ENCODE measurements around the gene HOXA11. TPM values are rescaled to one million over a fixed set of nuclear protein-coding genes. Genes with fewer than 3 reads are reported as not detected.

The HOXA11 gene
- total RNA-seq, 3 donors from 2014 or later (not counting 1 experiment from before 2014, with no cell fraction given), result not detected

DNA sequence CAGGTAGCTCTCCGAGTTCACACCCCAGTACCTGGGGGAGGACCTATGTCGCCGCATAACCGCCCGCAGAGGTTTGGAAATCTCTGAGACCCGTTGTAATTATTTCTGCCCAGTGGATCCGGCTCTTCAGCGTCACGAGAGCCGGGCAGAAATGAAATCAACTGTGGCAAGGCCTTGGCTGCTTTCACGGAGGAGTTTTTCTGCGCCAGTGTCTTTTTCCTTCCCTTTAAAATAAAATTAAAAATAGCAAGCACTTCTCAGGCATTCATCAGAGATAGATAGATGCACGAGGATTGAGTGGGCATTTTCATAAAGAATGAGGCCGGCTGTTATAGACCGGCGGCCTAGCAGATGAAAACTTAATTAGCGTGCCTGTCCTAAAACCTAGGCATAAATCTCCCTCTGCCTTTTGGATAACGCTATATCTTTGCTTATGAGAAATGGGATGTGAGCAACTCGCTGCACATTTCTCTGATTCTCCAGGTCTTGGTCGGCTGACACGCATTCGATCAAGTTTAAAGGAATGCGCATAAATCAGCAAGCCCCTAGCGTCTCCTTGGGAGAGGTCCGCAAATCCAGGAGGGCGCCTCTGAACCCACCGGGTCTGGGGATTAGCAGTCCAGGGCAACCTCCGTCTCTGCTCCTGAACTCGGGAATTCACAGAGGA is 8.4 kb upstream of the HOXA11 start:
- Histone ChIP-seq H3K9me3 (ENCODE audit: control insufficient read depth, insufficient read depth, low read length) (no peaks in the 10 kb centered on the region), H3K27me3 (ENCODE audit: control insufficient read depth, insufficient read depth, low read length) (peaks cover 93% of the 10 kb centered on the region), H3K4me1 (ENCODE audit: control insufficient read depth, insufficient read depth, low read length) (peaks cover 33% of the 10 kb centered on the region), H3K4me3 (ENCODE audit: low read length) (no peak overlapping the region), H3K36me3 (ENCODE audit: control insufficient read depth, insufficient read depth, low read length) (no peaks in the 10 kb centered on the region), H3K27ac (ENCODE audit: low read length) (no peak overlapping the region)
- no peaks in the 10 kb centered on the region for H3K36me3 Mint-ChIP-seq
- H3K4me3 Mint-ChIP-seq, result peak overlapping the region; percentile 81
- TF ChIP-seq, protein P1, sequence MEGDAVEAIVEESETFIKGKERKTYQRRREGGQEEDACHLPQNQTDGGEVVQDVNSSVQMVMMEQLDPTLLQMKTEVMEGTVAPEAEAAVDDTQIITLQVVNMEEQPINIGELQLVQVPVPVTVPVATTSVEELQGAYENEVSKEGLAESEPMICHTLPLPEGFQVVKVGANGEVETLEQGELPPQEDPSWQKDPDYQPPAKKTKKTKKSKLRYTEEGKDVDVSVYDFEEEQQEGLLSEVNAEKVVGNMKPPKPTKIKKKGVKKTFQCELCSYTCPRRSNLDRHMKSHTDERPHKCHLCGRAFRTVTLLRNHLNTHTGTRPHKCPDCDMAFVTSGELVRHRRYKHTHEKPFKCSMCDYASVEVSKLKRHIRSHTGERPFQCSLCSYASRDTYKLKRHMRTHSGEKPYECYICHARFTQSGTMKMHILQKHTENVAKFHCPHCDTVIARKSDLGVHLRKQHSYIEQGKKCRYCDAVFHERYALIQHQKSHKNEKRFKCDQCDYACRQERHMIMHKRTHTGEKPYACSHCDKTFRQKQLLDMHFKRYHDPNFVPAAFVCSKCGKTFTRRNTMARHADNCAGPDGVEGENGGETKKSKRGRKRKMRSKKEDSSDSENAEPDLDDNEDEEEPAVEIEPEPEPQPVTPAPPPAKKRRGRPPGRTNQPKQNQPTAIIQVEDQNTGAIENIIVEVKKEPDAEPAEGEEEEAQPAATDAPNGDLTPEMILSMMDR (IDR thresholded peaks at IDR 0.05), result no peak
- H3K27me3 Mint-ChIP-seq (ENCODE audit: low read depth in 2 of 2), result peaks cover 79 to 90% of the 10 kb centered on the region in 2 donors
- ATAC-seq (no peak), DNase-seq (peak in 1 of 2 donors; percentile 11)
- peaks cover 26 to 37% of the 10 kb centered on the region in 2 donors for H3K4me1 Mint-ChIP-seq
- WGBS (ENCODE audit: insufficient coverage), result 15% methylated on average over 27 of the region's 29 CpGs
- no peaks in the 10 kb centered on the region for H3K9me3 Mint-ChIP-seq
- H3K27ac Mint-ChIP-seq, result no peak overlapping the region
- intact Hi-C loops (cut with micrococcal nuclease), result no loop called here

DNA sequence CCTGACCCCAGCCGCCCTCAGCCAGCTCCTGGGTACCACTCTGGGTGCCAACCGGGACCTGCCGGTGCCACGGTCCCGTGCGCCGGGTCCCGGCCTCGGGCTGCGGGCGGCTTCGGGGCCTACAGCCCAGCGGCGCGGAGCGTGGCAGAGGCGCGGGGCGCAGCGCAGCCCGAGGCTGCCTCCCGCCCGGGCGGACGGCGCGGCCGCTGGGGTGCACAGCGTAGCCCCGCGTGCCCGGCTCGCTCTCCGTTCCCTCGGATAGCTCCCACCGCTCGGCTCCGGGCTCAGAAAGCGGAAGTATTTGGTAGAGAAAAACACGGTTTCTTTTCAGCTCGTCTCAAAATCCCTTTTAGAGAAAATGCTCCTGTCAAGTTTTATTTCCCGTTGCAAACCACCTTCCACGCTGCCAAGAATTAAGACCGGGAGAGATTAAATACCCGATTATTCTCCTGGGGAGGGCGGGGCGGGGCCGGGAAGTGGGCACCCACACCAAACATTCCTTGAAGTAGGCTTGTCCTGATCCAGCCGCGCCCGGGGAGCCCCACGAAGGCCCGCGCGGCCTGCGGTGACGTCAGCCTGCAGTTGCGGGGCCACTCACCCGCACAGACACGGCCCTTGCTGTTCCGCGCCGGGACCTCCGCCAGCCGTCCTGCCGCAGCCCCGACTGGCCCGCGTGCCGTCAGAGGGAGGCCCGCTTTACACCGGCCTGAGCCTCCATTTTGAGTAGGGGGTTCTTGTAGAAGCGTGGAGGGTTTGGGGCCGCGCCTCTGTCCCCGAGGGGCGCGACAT is 7.7 kb upstream of the HOXA11 start:
- Mint-ChIP-seq H3K4me1 (peaks cover 33 to 41% of the 10 kb centered on the region in 2 donors), H3K9me3 (no peaks in the 10 kb centered on the region), H3K4me3 (peak overlapping the region; percentile 81), H3K27ac (no peak overlapping the region), H3K36me3 (no peaks in the 10 kb centered on the region), H3K27me3 (ENCODE audit: low read depth in 2 of 2) (peaks cover 79 to 90% of the 10 kb centered on the region in 2 donors)
- WGBS (ENCODE audit: insufficient coverage), result 3% methylated on average over 78 of the region's 78 CpGs
- Histone ChIP-seq H3K9me3 (ENCODE audit: control insufficient read depth, insufficient read depth, low read length) (no peaks in the 10 kb centered on the region), H3K27ac (ENCODE audit: low read length) (no peak overlapping the region), H3K4me1 (ENCODE audit: control insufficient read depth, insufficient read depth, low read length) (peaks cover 40% of the 10 kb centered on the region), H3K27me3 (ENCODE audit: control insufficient read depth, insufficient read depth, low read length) (peaks cover 93% of the 10 kb centered on the region), H3K4me3 (ENCODE audit: low read length) (no peak overlapping the region), H3K36me3 (ENCODE audit: control insufficient read depth, insufficient read depth, low read length) (no peaks in the 10 kb centered on the region)
- DNase-seq (peak; percentile 22 to 53), ATAC-seq (peak; percentile 59 to 76 (median 70))
- intact Hi-C loops (cut with micrococcal nuclease), result no loop called here
- TF ChIP-seq, protein P1 (IDR thresholded peaks at IDR 0.05), result no peak

DNA sequence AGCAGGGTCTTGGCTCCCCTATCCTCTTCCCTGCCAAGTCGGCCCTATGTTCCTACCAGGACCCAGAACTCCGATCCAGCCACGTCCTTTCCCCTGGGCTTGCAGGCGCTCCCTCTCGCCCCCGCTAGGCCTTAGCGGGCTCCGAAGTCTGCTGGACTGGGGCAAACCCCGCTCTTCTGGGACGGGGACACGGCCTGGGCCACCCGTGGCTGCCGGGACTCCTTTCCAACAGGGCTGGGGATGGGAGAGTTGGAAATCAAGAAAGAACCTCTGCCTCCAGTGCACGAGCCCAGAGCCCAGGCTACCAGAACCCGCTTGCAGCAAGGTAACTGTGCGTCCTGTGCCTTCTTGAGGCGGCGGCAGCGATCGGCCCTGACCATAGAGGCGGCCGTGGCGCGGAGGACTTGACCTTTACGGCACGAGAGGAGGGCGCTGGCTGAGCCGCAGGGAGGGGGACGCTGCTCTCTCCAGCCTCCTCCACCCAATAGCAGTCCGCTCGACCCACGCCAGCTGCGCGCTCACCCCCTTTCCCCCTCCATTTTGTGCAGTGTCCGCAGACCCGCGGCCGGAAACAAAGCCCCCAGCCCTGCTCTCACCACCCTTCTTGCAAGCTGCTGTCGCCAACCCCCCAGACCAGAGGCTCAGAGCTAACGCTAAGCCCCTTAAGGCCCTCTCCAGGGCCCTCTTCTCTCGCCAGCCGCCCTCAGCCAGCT is 7.0 kb upstream of the HOXA11 start:
- H3K9me3 Mint-ChIP-seq, result no peaks in the 10 kb centered on the region
- H3K27me3 ChIP-seq (ENCODE audit: control insufficient read depth, insufficient read depth, low read length), result peaks cover 93% of the 10 kb centered on the region
- peak in 1 of 2 donors; percentile 14 for DNase-seq
- ATAC-seq, result no peak
- TF ChIP-seq, protein P1 (IDR thresholded peaks at IDR 0.05), result no peak
- H3K4me1 Mint-ChIP-seq, result peaks cover 37 to 42% of the 10 kb centered on the region in 2 donors
- H3K27ac ChIP-seq (ENCODE audit: low read length), result no peak overlapping the region
- no peaks in the 10 kb centered on the region for H3K36me3 Mint-ChIP-seq
- no peaks in the 10 kb centered on the region for H3K36me3 ChIP-seq (ENCODE audit: control insufficient read depth, insufficient read depth, low read length)
- H3K4me3 ChIP-seq (ENCODE audit: low read length), result no peak overlapping the region
- H3K27ac Mint-ChIP-seq, result no peak overlapping the region
- H3K27me3 Mint-ChIP-seq (ENCODE audit: low read depth in 2 of 2), result peaks cover 79 to 91% of the 10 kb centered on the region in 2 donors
- WGBS (ENCODE audit: insufficient coverage), result 16% methylated on average over 42 of the region's 42 CpGs
- no peaks in the 10 kb centered on the region for H3K9me3 ChIP-seq (ENCODE audit: control insufficient read depth, insufficient read depth, low read length)
- H3K4me3 Mint-ChIP-seq, result peak overlapping the region; percentile 55
- peaks cover 44% of the 10 kb centered on the region for H3K4me1 ChIP-seq (ENCODE audit: control insufficient read depth, insufficient read depth, low read length)
- intact Hi-C loops (cut with micrococcal nuclease), result no loop called here

All from natural killer cell (primary cell).